ENCODE measurements around the gene CLN6. TPM values are rescaled to one million over a fixed set of nuclear protein-coding genes. Genes with fewer than 3 reads are reported as not detected.

The CLN6 gene
- total RNA-seq, 1 experiment from 2014 or later, result 71.9 TPM

GRCh38 chr15:68261980-68262379, 32.5 kb upstream of the CLN6 start:
- H3T11ph ChIP-seq (ENCODE audit: low read length), result no peak overlapping the region
- H2AK5ac ChIP-seq (ENCODE audit: insufficient read length, low read length), result no peak overlapping the region
- Mint-ChIP-seq H3K9me3 (peaks cover 0 to 3% of the 10 kb centered on the region in 2 experiments; a peak in 1 of 5 replicates), H3K27me3 (ENCODE audit: low read depth) (no peaks in the 10 kb centered on the region), H3K4me3 (no peak overlapping the region), H3K4me1 (peaks cover 48 to 50% of the 10 kb centered on the region in 2 experiments), H3K27ac (peak overlapping the region in 1 of 3 experiments; percentile 13; a peak in 2 of 7 replicates), H3K36me3 (ENCODE audit: insufficient read depth in 1 of 3, low read depth in 3 of 3) (peaks cover 0 to 2% (median 0%) of the 10 kb centered on the region in 3 experiments; a peak in 3 of 7 replicates)
- H3K4me2 ChIP-seq (ENCODE audit: insufficient read depth, insufficient read length, low read length), result no peak overlapping the region
- H2BK20ac ChIP-seq (ENCODE audit: low read depth, low read length, poor library complexity, severe bottlenecking), result no peak overlapping the region
- no peaks in the 10 kb centered on the region for H3K23me2 ChIP-seq (ENCODE audit: insufficient read length, low read depth, low read length, poor library complexity, severe bottlenecking)
- no peaks in the 10 kb centered on the region for H3K9me3 ChIP-seq (ENCODE audit: control insufficient read depth, low read depth, low read length)
- no peak overlapping the region for H2BK120ac ChIP-seq (ENCODE audit: low read depth, low read length, poor library complexity, severe bottlenecking)
- no peak overlapping the region for H4K91ac ChIP-seq (ENCODE audit: insufficient read length, low read depth, low read length)
- H2BK15ac ChIP-seq (ENCODE audit: low read depth, low read length), result no peak overlapping the region
- no peak overlapping the region for H3K27ac ChIP-seq (ENCODE audit: insufficient read length, low read depth, low read length)
- H3K4me1 ChIP-seq (ENCODE audit: insufficient read depth, low read length), result peaks cover 7% of the 10 kb centered on the region; the same call in 1 of the 2 replicates
- no peak for DNase-seq
- H4K8ac ChIP-seq (replicated peaks; ENCODE audit: insufficient read length, low read depth, low read length), result no peak overlapping the region
- no peak overlapping the region for H3K18ac ChIP-seq (ENCODE audit: insufficient read length, low read depth, low read length)
- H3K9ac ChIP-seq (ENCODE audit: extremely low read depth, insufficient read length, low read length), result no peak overlapping the region
- H2BK5ac ChIP-seq (ENCODE audit: insufficient read length, low read length), result no peak overlapping the region
- no peak overlapping the region for H2BK12ac ChIP-seq (ENCODE audit: insufficient read length, low read depth, low read length)
- no peak overlapping the region for H3K14ac ChIP-seq (ENCODE audit: insufficient read depth, low read length)
- no peak overlapping the region for H2AFZ ChIP-seq (ENCODE audit: low read length)
- H3K27me3 ChIP-seq (ENCODE audit: insufficient read depth, low read length), result no peaks in the 10 kb centered on the region
- no peak overlapping the region for H4K5ac ChIP-seq (ENCODE audit: insufficient read length, low read depth, low read length)
- no peak overlapping the region for H3K4ac ChIP-seq (ENCODE audit: low read depth, low read length)
- H3K23ac ChIP-seq (ENCODE audit: insufficient read length, low read depth, low read length), result no peak overlapping the region
- WGBS (ENCODE audit: extremely low coverage, insufficient read length, low lambda C conversion rate), result no CpG with 5 or more reads among the region's 3 CpGs
- H3K79me1 ChIP-seq (ENCODE audit: insufficient read depth, low read depth, low read length, poor library complexity, severe bottlenecking), result no peaks in the 10 kb centered on the region
- TF ChIP-seq CTCF (conservative IDR thresholded peaks at IDR 0.05), result no peak
- H3K56ac ChIP-seq (ENCODE audit: insufficient read length, low read depth, low read length), result no peak overlapping the region
- no peaks in the 10 kb centered on the region for H3K79me2 ChIP-seq (ENCODE audit: insufficient read depth, low read length)
- H4K20me1 ChIP-seq (ENCODE audit: control insufficient read depth, insufficient read depth, insufficient read length), result no peaks in the 10 kb centered on the region

Data from H9 (cell line).